Activated CD4-positive, alpha-beta T cell treated with anti-CD3 and anti-CD28 coated beads, Interleukin-2, Interleukin-6, amounts not matched to agents 100 ng/mL and 50 ng/mL, durations not matched to agents 16 hours and 8 hours (primary cell): ENCODE measurements around the gene MUC6.
"Not testable (repeated sequence)": the region's sequence is repeated elsewhere in the genome, so short reads cannot be mapped to it uniquely, and the experiment has no call there.

Experiments used
- DNase-seq: peaks from one replicate; pipeline ENCODE4 v3.0.0-alpha.2; 2020

Gene MUC6

GRCh38 chr11:984546-984945, 52.0 kb downstream of the MUC6 start:
- DNase-seq = no peak

- no peak for DNase-seq
Measured at GRCh38 chr11:981764-982163, 54.8 kb downstream of the MUC6 start.

DNA sequence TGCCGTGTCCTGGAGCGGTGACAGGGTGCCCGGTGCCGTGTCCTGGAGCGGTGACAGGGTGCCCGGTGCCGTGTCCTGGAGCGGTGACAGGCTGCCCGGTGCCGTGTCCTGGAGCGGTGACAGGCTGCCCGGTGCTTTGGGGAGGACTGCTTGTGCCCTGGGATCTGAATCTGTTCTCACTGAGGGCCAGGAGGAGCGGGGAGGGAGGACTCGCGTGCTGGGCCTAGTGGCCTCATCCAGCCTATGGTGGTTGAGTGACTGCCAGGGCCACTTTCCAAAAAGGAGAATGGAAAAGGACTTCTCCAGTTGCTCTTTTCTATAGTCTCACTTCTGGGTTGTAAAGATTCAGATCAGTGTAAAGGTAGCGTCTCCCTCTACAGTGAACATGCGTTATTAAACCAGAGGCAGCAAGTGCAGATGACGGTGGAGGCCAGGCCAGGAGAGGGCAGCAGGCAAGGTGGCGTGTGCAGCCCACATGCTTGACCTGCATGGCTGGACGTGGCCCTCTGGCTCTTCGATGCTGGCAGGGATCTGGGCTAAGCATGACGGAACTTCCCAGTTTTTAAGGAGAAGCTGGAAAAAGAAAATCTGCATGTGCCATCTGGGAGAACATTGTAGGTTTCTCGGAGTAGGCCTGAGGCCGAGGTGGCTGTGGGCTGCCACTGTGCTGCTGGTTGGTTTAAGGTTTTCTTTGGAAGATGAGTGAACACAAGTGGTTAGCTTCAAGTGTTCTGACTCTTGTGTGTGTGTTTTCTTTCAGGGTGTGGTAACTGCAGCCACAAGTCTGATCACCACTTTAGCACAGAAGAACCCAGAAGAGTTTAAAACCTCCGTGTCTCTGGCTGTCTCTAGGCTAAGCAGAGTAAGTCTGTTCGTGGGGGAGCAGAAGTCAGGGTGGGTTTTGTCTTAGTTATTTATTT, 55.8 kb downstream of the MUC6 start:
- DNase-seq = no peak

DNA sequence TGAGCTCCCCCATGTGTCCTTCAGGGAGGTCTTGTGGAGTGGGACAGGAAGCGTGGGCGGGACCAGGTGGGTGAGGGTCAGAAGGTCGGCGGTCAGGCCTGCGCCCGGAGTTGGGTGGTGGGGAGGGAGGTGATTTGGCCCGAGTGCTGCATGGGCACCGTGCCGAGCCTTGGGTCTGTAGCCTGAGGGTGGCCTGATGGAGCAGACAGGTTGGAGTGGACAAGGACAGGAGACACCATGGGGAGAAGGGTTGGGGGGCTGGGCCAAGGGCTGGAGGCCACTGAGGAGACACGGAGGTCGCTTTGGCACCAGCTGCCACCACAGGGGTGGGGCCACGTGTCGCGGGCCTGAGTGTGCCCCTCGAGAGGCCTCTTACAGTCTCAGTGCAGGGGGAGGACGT, 57.7 kb downstream of the MUC6 start:
- DNase-seq = no peak

DNA sequence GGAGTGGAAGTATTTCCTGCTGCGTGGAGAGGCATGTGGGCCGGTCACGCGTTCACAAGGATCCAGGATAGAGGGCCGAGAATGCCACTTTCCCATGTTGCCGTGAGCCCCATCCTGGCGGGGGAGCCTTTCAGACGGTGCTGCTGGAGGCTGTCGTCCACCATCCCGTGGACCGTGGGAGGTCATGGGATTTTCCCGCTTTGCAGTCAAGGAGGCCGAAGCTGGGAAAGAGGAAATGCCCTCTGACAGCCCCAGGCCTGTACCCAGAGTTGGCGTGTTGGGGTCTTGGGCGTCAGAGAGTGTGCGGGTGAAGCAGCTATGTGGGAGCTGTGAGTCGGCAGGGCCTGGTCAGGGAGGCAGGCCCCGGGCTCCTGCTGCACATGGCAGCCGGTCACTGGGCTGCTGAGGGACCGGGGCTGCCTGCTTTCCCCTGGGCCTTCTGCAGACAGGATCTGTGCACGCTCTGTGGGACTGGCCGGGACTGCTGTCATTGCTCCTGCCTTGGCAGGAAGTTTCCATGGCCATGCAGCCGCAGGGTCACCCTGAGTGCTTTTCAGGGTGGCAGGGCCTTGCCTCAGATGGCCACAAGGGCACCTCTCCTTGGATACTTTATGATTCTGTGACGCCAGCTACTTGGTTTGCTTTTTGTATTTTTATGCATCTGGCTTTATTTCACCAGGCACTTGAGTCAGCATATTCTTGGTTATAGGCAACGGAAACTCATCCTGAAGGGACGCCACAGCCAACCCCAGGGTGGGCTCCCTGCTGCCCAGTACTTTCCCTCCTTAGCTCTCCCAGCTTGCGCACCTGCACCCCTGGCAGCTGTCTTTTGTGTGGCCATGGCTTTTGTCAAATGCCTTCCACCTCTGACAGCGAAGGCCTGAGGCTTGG, 58.4 kb downstream of the MUC6 start:
- no peak for DNase-seq

GRCh38 chr11:976431-977160, 59.9 kb downstream of the MUC6 start:
- DNase-seq = peak; percentile 31

DNA sequence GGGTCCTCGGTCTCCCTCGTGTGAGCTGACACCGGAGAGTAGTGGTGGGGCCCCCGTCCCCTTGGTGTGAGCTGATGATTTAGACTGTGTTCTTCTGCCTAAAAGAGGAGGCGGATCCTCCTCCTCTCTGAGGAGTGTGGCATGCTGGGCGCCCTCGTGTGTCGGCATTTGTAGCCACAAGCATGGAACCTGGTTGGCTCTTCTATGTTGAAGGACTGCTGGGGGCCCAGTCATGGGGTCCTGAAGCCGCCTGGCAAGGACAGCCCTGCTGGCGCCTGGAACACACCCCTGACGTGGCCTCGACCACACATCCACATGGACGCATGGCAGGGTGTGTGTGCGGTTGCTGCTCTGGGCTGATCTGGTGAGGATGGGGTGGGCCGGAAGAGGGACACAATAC, 60.7 kb downstream of the MUC6 start:
- peak; percentile 17 for DNase-seq

- not testable (repeated sequence) for DNase-seq
Measured at GRCh38 chr11:975376-975775, 61.1 kb downstream of the MUC6 start.

GRCh38 chr11:973237-973636, 63.3 kb downstream of the MUC6 start:
- no peak for DNase-seq

- DNase-seq = no peak
Measured at GRCh38 chr11:972523-973211, 63.9 kb downstream of the MUC6 start.

DNA sequence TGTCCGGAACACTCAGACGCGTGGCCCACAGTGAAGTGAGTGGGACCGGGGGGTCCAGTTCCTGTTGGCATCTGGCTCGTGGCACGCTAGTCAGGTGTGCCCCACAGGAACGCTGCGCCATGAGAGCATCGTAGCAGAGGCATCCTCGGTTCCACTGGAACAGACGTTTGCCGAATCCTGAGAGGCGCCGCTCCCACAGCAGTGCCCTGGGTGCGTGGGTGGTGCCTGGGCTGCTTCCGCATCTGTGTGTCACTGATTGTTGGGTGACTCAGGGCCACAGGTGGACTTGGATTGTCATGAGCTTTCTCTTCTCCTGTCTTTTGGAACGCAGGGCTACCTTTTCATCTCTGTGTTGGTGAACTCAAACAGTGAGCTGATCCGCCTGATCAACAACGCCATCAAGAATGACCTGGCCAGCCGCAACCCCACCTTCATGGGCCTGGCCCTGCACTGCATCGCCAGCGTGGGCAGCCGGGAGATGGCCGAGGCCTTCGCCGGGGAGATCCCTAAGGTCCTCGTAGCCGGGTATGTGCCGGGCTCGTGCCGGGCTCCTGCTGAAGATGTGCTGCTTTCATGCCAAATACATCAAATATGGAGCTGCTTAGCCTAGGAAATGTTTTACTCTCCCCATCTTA, 64.7 kb downstream of the MUC6 start:
- DNase-seq = no peak

GRCh38 chr11:971092-971690, 65.3 kb downstream of the MUC6 start:
- no peak for DNase-seq

DNA sequence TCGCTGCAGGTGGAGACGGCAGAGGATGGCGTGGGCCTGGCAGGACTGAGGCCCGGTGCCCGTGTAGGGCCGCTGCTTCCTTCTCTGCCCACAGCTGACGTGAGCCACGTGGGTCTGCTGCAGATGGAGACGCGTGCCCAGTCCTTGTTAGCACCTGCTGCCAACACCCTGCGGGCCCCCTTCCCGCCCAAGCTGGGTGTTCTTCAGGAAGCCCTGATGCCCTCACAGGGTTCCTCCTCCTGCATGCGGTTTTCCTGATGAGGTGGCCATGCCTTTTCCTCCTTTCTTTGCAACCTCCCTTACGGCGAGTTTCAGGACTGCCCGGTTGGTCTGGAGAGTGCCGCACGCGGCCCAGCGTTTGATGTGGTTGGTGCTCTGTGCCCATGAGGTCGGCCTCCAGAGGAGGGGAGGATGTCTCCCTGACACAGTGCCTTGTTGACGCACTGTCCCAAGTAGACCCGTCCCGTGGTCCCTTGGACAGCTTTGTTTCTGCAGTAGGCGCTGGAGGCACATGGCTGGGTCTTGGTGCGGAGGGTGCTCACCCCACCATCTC, 66.1 kb downstream of the MUC6 start:
- peak; percentile 43 for DNase-seq

DNA sequence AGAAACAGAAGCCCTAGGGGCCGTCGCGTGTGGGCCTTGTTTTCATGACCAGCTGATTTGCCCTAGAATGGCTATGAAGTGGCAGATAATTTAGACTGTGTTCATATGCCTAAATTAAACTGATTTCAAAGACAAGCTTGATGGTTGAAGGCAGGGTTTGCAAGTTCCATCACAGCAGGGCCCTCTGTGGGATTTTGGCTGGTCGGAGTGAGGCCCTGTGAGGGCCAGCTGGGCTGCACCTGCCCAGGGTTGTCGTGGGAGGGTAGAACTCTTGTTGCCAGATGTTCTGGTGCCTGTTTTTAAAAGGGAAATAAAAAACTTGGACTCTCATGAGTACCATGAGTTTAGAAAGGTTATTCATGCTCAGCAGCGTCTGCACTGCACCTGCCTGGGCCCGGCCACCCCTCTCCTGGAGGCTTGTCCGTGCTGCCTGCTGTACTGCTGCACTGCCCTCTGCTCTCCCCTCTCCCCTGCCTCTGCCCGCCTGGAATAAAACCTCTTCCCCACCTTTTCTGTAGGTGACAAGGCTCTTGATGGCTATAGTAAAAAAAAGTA, 66.8 kb downstream of the MUC6 start:
- DNase-seq = no peak

GRCh38 chr11:968822-969221, 67.7 kb downstream of the MUC6 start:
- no peak for DNase-seq

DNA sequence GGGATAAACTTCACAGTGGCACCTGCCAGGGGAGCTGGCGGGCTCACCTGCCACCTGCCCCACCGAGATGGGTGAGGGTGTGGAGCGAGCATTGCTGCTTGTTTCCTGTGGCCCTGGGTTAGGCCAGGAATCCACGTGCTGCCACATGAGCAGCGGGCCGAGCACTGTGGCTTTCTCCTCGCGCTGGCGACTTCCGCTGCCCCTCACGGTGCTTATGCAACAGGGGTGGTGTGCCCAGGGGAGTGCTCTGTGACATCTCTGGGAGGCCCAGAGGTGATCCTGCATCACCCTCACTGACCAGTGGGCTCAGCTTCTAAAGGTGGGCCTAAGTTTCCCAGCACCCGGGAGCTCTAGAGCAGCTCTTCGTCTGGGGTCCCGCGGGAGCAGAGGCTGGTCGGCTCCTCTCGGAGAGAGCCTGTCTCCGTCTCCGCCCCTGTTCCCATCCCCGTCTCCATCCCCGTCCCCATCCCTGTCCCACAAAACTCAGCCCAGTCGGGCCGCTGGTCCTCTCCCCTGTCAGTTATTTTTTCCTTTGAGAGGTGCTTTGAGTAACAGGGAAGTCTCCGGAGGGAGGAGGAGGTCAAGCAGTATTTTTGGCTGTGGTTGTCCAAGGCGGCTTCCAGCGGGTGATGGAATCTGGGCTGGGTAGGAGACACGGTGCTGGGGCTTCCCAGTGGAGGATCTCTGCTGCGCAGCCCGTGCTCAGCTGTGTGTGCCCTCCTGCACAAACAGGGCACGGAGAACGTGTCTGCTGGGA, 68.3 kb downstream of the MUC6 start:
- DNase-seq = no peak

DNA sequence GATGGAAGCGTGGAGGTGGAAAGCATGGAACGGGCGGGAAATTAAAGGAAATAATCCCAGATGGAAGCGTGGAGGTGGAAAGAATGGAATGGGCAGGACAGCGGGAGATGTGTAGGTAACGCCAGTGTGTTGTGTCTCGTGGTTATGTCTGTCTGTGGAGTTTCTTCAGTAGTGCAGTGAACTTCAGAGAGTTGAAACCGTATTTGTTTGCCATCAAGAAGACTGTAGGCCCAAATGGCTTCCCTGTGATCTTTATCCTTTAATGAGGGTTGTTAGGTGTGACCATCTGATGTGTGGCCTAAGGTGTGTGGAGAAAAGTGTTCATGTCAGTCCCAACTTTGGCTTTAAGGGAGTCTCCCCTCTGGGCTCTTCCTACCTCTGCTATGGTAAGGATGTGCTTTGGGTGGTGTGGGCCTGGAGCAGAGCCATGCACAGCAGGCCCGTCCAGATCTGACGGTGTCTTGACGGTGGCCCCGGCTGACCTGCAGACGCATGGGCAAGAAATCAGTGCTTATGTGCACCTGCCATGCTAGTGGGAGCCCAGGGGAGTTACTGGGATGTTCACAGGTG, 71.2 kb downstream of the MUC6 start:
- no peak for DNase-seq

DNA sequence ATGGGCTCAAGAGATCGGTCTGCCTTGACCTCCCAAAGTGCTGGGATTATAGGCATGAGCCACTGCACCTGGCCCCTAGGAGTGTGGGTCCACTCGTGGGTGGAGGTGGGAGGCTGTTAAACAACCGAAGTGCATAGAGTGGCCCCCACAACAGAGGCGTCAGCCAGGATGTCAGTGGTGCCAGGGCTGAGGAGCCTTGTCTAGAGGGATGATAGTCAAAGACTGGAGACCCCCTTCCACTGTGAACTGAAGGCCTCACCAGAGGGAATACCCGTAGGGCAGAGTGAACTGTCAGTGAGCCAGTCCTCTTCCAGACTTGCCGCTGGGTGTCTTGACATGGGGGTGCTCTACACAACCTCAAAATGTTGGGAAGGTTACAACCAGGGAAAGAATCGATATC, 72.7 kb downstream of the MUC6 start:
- no peak for DNase-seq
